Measurements from ENCODE around the gene CYFIP1.

DNA sequence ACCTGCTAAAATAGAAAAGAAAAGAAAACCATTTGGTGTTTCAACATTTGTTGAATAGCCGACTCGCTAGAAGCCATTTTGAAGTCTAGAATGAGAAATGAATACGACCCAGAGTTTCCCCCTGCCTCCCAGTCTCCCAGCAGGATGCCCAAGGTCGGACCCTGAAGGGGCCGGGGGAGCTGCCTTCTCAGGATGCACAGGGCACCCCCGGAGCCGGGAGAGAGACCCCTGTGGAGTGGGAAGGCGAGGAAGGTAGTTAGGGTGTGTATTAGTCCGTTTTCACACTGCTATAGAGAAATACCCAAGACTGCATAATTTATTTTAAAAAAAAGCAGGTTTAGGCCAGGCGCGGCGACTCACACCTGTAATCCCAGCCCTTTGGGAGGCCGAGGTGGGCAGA, 97.0 kb downstream of the CYFIP1 start:
- TF ChIP-seq, protein P1, sequence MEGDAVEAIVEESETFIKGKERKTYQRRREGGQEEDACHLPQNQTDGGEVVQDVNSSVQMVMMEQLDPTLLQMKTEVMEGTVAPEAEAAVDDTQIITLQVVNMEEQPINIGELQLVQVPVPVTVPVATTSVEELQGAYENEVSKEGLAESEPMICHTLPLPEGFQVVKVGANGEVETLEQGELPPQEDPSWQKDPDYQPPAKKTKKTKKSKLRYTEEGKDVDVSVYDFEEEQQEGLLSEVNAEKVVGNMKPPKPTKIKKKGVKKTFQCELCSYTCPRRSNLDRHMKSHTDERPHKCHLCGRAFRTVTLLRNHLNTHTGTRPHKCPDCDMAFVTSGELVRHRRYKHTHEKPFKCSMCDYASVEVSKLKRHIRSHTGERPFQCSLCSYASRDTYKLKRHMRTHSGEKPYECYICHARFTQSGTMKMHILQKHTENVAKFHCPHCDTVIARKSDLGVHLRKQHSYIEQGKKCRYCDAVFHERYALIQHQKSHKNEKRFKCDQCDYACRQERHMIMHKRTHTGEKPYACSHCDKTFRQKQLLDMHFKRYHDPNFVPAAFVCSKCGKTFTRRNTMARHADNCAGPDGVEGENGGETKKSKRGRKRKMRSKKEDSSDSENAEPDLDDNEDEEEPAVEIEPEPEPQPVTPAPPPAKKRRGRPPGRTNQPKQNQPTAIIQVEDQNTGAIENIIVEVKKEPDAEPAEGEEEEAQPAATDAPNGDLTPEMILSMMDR (conservative IDR thresholded peaks at IDR 0.05; ENCODE audit: low read depth, low read length): no peak
- no peak for TF ChIP-seq EZH2 (IDR thresholded peaks at IDR 0.05; ENCODE audit: low read length, unreplicated experiment)

Measured in PC-3 (cell line).